ENCODE results near the gene THY1.

GRCh38 chr11:119436711-119437110 is 13.7 kb upstream of the THY1 start:
- TF ChIP-seq CTCF (IDR thresholded peaks at IDR 0.05; ENCODE audit: poor library complexity, severe bottlenecking) (no peak), SMC3 (conservative IDR thresholded peaks at IDR 0.05; ENCODE audit: poor library complexity) (no peak), REST (IDR thresholded peaks at IDR 0.05; ENCODE audit: borderline replicate concordance) (no peak), MXI1 (conservative IDR thresholded peaks at IDR 0.05; ENCODE audit: poor library complexity, severe bottlenecking) (no peak), POLR2AphosphoS5 (IDR thresholded peaks at IDR 0.05) (no peak), RAD21 (conservative IDR thresholded peaks at IDR 0.05) (no peak)
